ENCODE data around the gene TEX13A. TPM values are rescaled to one million over a fixed set of nuclear protein-coding genes. Genes with fewer than 3 reads are reported as not detected.

The TEX13A gene
- total and polyA plus RNA-seq, 10 of the 15 experiments (the other 5 are each of a cell fraction or from before 2014, with no cell fraction given), result not detected

- no peak for TF ChIP-seq NKRF (conservative IDR thresholded peaks at IDR 0.05)
- TF ChIP-seq ZZZ3 (IDR thresholded peaks at IDR 0.05; ENCODE audit: control insufficient read depth, insufficient read length, low read depth), result no peak
- TF ChIP-seq CREM (IDR thresholded peaks at IDR 0.05; ENCODE audit: low read depth), result no peak
- no peak for TF ChIP-seq PKNOX1 (IDR thresholded peaks at IDR 0.05)
- TF ChIP-seq CBX5 (IDR thresholded peaks at IDR 0.05; ENCODE audit: low read depth), result no peak
- no peak for TF ChIP-seq FOS (IDR thresholded peaks at IDR 0.05; ENCODE audit: borderline replicate concordance, extremely low read depth, insufficient read length)
These were observed 43.3 kb upstream of the TEX13A start (continued) for GRCh38 chrX:105263801-105264200.

- no peaks in the 10 kb centered on the region for H4K20me1 ChIP-seq (ENCODE audit: control insufficient read depth, insufficient read depth)
- H3K4me3 ChIP-seq, result no peak overlapping the region
- FAIRE-seq (no peak), DNase-seq (ENCODE audit: low read depth, low spot score) (no peak), ATAC-seq (no peak)
- H3K9me3 ChIP-seq (replicated peaks; ENCODE audit: control insufficient read depth, insufficient read depth, low read length), result no peaks in the 10 kb centered on the region
- H3K27me3 ChIP-seq (replicated peaks in 1 of 2; ENCODE audit: control insufficient read depth in 2 of 2, insufficient read depth in 2 of 2, low read length in 1 of 2), result no peaks in the 10 kb centered on the region
- in situ Hi-C loops (cut with MboI) (no loop called here), intact Hi-C loops (cut with micrococcal nuclease; ENCODE audit: unreplicated experiment) (no loop called here)
- H2AFZ ChIP-seq (ENCODE audit: control insufficient read depth, low read depth, low read length), result no peak overlapping the region
- no peak overlapping the region for H3K27ac ChIP-seq (ENCODE audit: control insufficient read depth, insufficient read depth)
- no TSS peak for BruUV-seq (replicated peaks)
- no peaks in the 10 kb centered on the region for H3K36me3 ChIP-seq (ENCODE audit: control insufficient read depth in 2 of 2, insufficient read depth in 2 of 2, low read length in 1 of 2)
- H3K4me2 ChIP-seq (ENCODE audit: control insufficient read depth, insufficient read depth), result no peak overlapping the region
- ChIA-PET SMC1A (ENCODE audit: uncharacterized antibody, unreplicated experiment) (interaction anchor here (0.9 kb wide), 1 partner anchor 401 kb away, joined by 4 read pairs; no protein-coding TSS in a partner anchor), CTCF (no interaction called here), POLR2A (no interaction called here), RAD21 (ENCODE audit: unreplicated experiment) (no interaction called here)
- 6% methylated on average over 2 of the region's 2 CpGs for WGBS (ENCODE audit: insufficient coverage, insufficient replicate concordance, low lambda C conversion rate, missing lambda C conversion rate)
- H3K9ac ChIP-seq (ENCODE audit: control insufficient read depth, insufficient read depth, low read length), result no peak overlapping the region
- no peaks in the 10 kb centered on the region for H3K4me1 ChIP-seq (ENCODE audit: control insufficient read depth, insufficient read depth, low read length)
- H3K79me2 ChIP-seq (ENCODE audit: control insufficient read depth, insufficient read depth, low read length), result no peaks in the 10 kb centered on the region
- TF ChIP-seq, protein P1, sequence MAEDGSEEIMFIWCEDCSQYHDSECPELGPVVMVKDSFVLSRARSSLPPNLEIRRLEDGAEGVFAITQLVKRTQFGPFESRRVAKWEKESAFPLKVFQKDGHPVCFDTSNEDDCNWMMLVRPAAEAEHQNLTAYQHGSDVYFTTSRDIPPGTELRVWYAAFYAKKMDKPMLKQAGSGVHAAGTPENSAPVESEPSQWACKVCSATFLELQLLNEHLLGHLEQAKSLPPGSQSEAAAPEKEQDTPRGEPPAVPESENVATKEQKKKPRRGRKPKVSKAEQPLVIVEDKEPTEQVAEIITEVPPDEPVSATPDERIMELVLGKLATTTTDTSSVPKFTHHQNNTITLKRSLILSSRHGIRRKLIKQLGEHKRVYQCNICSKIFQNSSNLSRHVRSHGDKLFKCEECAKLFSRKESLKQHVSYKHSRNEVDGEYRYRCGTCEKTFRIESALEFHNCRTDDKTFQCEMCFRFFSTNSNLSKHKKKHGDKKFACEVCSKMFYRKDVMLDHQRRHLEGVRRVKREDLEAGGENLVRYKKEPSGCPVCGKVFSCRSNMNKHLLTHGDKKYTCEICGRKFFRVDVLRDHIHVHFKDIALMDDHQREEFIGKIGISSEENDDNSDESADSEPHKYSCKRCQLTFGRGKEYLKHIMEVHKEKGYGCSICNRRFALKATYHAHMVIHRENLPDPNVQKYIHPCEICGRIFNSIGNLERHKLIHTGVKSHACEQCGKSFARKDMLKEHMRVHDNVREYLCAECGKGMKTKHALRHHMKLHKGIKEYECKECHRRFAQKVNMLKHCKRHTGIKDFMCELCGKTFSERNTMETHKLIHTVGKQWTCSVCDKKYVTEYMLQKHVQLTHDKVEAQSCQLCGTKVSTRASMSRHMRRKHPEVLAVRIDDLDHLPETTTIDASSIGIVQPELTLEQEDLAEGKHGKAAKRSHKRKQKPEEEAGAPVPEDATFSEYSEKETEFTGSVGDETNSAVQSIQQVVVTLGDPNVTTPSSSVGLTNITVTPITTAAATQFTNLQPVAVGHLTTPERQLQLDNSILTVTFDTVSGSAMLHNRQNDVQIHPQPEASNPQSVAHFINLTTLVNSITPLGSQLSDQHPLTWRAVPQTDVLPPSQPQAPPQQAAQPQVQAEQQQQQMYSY (CRISPR knock-in tag; IDR thresholded peaks at IDR 0.05), result no peak
- no peak for TF ChIP-seq RAD21 (IDR thresholded peaks at IDR 0.05; ENCODE audit: insufficient read depth, low read depth, low read length)
- no peak for TF ChIP-seq ZNF207 (IDR thresholded peaks at IDR 0.05; ENCODE audit: borderline replicate concordance)
- TF ChIP-seq FOXM1 (IDR thresholded peaks at IDR 0.05; ENCODE audit: low read depth, low read length), result no peak
- no peak for TF ChIP-seq DPF2 (IDR thresholded peaks at IDR 0.05)
- no peak for TF ChIP-seq NRF1 (conservative IDR thresholded peaks at IDR 0.05; ENCODE audit: low read depth, low read length)
- no peak for TF ChIP-seq EP300 (IDR thresholded peaks at IDR 0.05; ENCODE audit: borderline replicate concordance in 1 of 2, control insufficient read depth in 1 of 2, low read depth in 2 of 2, low read length in 2 of 2)
These were observed 42.7 kb upstream of the TEX13A start for GRCh38 chrX:105263171-105263570.
